HG02588 (cell line): Measurements from ENCODE around the gene CAB39L.

Experiments used
- ATAC-seq: cut with Tn5 transposase; IDR thresholded peaks from one replicate; pipeline ENCODE4 v1.9.1; 2021; ENCODE audit warnings: mild to moderate bottlenecking, moderate library complexity; ENCODE audit not compliant: unreplicated experiment

Gene CAB39L

GRCh38 chr13:49400755-49401659, 42.9 kb downstream of the CAB39L start:
- ATAC-seq = no peak

GRCh38 chr13:49399801-49400472, 43.9 kb downstream of the CAB39L start:
- ATAC-seq = no peak

GRCh38 chr13:49395878-49396380, 47.9 kb downstream of the CAB39L start:
- no peak for ATAC-seq

- ATAC-seq = no peak
Observed at GRCh38 chr13:49395451-49395865, 48.4 kb downstream of the CAB39L start.

- ATAC-seq = no peak
Observed at GRCh38 chr13:49388091-49388635, 55.7 kb downstream of the CAB39L start.

GRCh38 chr13:49386664-49387063, 57.2 kb downstream of the CAB39L start:
- ATAC-seq = no peak

- ATAC-seq = no peak
Observed at GRCh38 chr13:49376121-49376520, 67.7 kb downstream of the CAB39L start.

- no peak for ATAC-seq
Observed at GRCh38 chr13:49374585-49375290, 69.1 kb downstream of the CAB39L start.

- ATAC-seq = no peak
Observed at GRCh38 chr13:49373716-49374115, 70.1 kb downstream of the CAB39L start.

- ATAC-seq = no peak
Observed at GRCh38 chr13:49371943-49372613, 71.8 kb downstream of the CAB39L start.

GRCh38 chr13:49370371-49370770, 73.5 kb downstream of the CAB39L start:
- no peak for ATAC-seq

GRCh38 chr13:49369866-49370265, 74.0 kb downstream of the CAB39L start:
- no peak for ATAC-seq

- ATAC-seq = no peak
Observed at GRCh38 chr13:49368688-49369087, 75.2 kb downstream of the CAB39L start.

GRCh38 chr13:49367640-49368422, 76.0 kb downstream of the CAB39L start:
- no peak for ATAC-seq

GRCh38 chr13:49366841-49367240, 77.0 kb downstream of the CAB39L start:
- ATAC-seq = no peak

GRCh38 chr13:49357694-49358093, 86.2 kb downstream of the CAB39L start:
- no peak for ATAC-seq

- ATAC-seq = no peak
Observed at GRCh38 chr13:49356223-49356622, 87.6 kb downstream of the CAB39L start.

GRCh38 chr13:49354719-49355118, 89.1 kb downstream of the CAB39L start:
- ATAC-seq = no peak

- no peak for ATAC-seq
Observed at GRCh38 chr13:49353908-49354307, 90.0 kb downstream of the CAB39L start.

- no peak for ATAC-seq
Observed at GRCh38 chr13:49351871-49352270, 92.0 kb downstream of the CAB39L start.
